ENCODE data around the gene NCL. TPM values are rescaled to one million over a fixed set of nuclear protein-coding genes. Genes with fewer than 3 reads are reported as not detected.

NCL gene
- total and polyA plus RNA-seq, 2 donors from 2014 or later = 191 to 382 TPM

GRCh38 chr2:231422056-231422455 lies 42.2 kb downstream of the NCL start:
- FAIRE-seq = no peak
- H3K27me3 ChIP-seq (ENCODE audit: control insufficient read depth, insufficient read depth, low read length) = no peaks in the 10 kb centered on the region
- no peaks in the 10 kb centered on the region for H3K9me3 ChIP-seq (ENCODE audit: control insufficient read depth in 2 of 3, insufficient read depth in 1 of 3, low read length in 3 of 3)
- H3K36me3 ChIP-seq (ENCODE audit: control insufficient read depth in 2 of 3, insufficient read depth in 3 of 3, low read length in 3 of 3) = no peaks in the 10 kb centered on the region
- H3K27ac ChIP-seq (ENCODE audit: low read depth in 2 of 2, low read length in 2 of 2) = no peak overlapping the region
- TF ChIP-seq CTCF (IDR thresholded peaks at IDR 0.05; ENCODE audit: borderline replicate concordance, extremely low read depth, insufficient read depth) = no peak
- H3K9ac ChIP-seq (ENCODE audit: low read length in 3 of 3) = no peak overlapping the region
- DNase-seq = no peak
- H3K4me3 ChIP-seq (ENCODE audit: low read length in 3 of 3) = no peak overlapping the region
- H3K4me1 ChIP-seq (ENCODE audit: control insufficient read depth in 2 of 3, insufficient read depth in 2 of 3, low read depth in 1 of 3, low read length in 3 of 3) = no peaks in the 10 kb centered on the region
- intact Hi-C loops (cut with DNase I) = no loop called here

- no peak for FAIRE-seq
- Histone ChIP-seq H3K27me3 (ENCODE audit: control insufficient read depth, insufficient read depth, low read length) (no peaks in the 10 kb centered on the region), H3K9me3 (ENCODE audit: control insufficient read depth in 2 of 3, insufficient read depth in 1 of 3, low read length in 3 of 3) (no peaks in the 10 kb centered on the region), H3K4me3 (ENCODE audit: low read length in 3 of 3) (no peak overlapping the region), H3K36me3 (ENCODE audit: control insufficient read depth in 2 of 3, insufficient read depth in 3 of 3, low read length in 3 of 3) (no peaks in the 10 kb centered on the region), H3K9ac (ENCODE audit: low read length in 3 of 3) (no peak overlapping the region), H3K27ac (ENCODE audit: low read depth in 2 of 2, low read length in 2 of 2) (no peak overlapping the region), H3K4me1 (ENCODE audit: control insufficient read depth in 2 of 3, insufficient read depth in 2 of 3, low read depth in 1 of 3, low read length in 3 of 3) (no peaks in the 10 kb centered on the region)
- peak in 1 of 5 donors; percentile 35 for DNase-seq
- no peak for TF ChIP-seq CTCF (IDR thresholded peaks at IDR 0.05; ENCODE audit: borderline replicate concordance, extremely low read depth, insufficient read depth)
- intact Hi-C loops (cut with DNase I) = no loop called here
Observed at GRCh38 chr2:231421051-231421580, 43.2 kb downstream of the NCL start.

GRCh38 chr2:231418820-231419640 lies 45.3 kb downstream of the NCL start:
- Histone ChIP-seq H3K9ac (ENCODE audit: low read length in 3 of 3) (no peak overlapping the region), H3K4me3 (ENCODE audit: low read length in 3 of 3) (no peak overlapping the region), H3K4me1 (ENCODE audit: control insufficient read depth in 2 of 3, insufficient read depth in 2 of 3, low read depth in 1 of 3, low read length in 3 of 3) (peaks cover 0 to 2% (median 0%) of the 10 kb centered on the region in 3 donors), H3K9me3 (ENCODE audit: control insufficient read depth in 2 of 3, insufficient read depth in 1 of 3, low read length in 3 of 3) (no peaks in the 10 kb centered on the region), H3K27me3 (ENCODE audit: control insufficient read depth, insufficient read depth, low read length) (no peaks in the 10 kb centered on the region), H3K27ac (ENCODE audit: low read depth in 2 of 2, low read length in 2 of 2) (no peak overlapping the region), H3K36me3 (ENCODE audit: control insufficient read depth in 2 of 3, insufficient read depth in 3 of 3, low read length in 3 of 3) (no peaks in the 10 kb centered on the region)
- TF ChIP-seq CTCF (IDR thresholded peaks at IDR 0.05; ENCODE audit: borderline replicate concordance, extremely low read depth, insufficient read depth) = no peak
- intact Hi-C loops (cut with DNase I) = no loop called here
- DNase-seq = peak in 1 of 5 donors; percentile 41
- FAIRE-seq = no peak
